GM19043 (cell line): Measurements from ENCODE around the gene BCL2L2.
"Not testable (repeated sequence)": the region's sequence is repeated elsewhere in the genome, so short reads cannot be mapped to it uniquely, and the experiment has no call there.

Experiments
- ATAC-seq: cut with Tn5 transposase; IDR thresholded peaks from one replicate; pipeline ENCODE4 v1.9.1; 2021; ENCODE audit warnings: low read depth; ENCODE audit not compliant: unreplicated experiment

Gene BCL2L2, protein sequence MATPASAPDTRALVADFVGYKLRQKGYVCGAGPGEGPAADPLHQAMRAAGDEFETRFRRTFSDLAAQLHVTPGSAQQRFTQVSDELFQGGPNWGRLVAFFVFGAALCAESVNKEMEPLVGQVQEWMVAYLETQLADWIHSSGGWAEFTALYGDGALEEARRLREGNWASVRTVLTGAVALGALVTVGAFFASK

DNA sequence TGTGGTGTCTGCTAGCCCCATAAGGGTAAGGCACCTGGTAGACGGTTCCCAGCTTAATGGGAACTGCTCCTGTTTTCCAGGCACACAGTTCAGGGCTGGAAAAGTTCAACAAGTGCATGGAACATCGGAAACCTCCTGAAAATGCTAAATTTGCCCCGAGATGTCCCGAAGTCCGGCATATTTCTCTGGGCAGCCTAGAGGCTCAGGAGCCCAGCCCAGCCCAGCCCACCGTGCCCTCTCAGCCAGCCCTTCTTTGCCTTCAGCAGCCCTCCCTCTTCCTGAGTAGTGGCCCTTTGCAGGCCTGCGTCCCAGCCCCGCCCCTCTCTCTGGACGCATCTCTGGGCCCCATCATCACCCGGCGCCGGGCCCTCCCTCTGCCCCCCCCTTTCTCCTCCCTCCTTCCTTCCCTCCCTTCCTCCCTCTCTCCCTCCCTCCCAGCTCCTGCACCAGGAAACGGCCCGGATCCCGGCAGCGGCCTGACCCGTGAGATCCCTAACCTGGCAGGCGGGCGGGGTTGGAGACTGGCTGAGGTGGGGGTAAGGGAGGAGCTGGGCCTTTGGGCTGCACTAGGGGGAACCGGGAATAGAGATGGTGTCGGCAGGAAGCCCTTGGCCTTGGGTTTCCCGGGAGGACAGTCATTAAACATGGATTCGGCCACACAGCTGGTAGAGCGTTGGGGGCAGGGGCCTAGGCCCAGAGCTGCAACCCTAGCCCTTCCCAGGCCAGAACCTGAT, at the start of gene BCL2L2:
BCL2L2 (plus strand) TSS at position 422 of the 734 bp plus-strand sequence. CDS start 935 bp downstream, outside the sequence.
- ATAC-seq: peak; percentile 24

DNA sequence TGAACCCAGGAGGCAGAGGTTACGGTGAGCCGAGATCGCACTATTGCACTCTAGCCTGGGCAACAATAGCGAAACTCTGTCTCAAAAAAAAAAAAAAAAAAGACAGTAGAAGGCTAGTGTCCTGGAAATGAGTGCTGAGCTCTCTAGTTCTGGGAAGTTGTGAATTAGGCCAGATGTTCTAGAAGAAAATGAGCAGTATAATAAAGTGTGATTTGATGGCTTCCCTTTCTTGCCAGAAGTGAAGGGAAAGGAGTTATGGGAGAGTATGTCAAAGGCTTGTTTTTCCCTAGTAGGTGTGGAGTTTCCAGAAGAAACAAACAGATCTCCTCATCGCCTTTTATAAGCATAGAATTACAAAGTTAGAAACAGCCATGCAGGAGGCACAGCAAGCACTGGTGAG, 48.4 kb upstream of the BCL2L2 start:
- no peak for ATAC-seq

DNA sequence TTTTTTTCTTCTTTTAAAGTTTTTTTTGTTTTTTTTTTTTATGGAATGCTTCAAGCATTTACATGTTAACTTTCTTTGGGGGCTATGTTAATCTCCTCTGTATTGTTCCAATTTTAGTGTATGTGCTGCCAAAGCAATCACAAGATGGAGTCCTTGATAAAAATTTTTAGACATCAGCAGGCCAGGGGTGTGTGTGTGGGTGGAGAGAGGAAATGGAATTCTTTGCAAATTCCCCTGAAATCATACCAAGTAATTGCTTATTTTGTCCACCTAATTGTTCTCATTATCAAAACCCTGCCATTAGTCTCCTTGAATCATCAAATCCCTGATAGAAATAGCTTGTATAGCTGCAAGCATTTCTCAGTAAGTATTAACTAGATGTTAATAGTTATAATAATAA, 47.2 kb upstream of the BCL2L2 start:
- ATAC-seq: no peak

DNA sequence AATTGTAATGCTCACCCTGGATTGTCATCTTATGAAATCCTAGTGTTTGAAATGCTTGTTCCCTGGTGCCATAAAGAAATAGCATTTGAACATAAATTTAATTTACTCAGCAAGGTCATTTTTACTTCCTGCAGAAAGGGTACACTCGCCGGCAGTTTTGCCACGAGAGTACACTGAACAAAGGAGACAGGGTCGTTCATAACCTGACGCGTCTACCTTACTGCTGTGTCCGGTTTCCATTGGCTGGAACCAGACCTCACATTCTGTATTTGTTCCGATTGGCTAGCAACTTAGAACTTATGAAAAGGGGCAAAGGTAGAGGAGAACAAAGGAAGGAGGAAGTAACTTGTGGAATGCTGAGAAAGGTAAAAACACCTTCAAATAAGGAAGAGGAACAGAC, 45.8 kb upstream of the BCL2L2 start:
- ATAC-seq: not testable (repeated sequence)

DNA sequence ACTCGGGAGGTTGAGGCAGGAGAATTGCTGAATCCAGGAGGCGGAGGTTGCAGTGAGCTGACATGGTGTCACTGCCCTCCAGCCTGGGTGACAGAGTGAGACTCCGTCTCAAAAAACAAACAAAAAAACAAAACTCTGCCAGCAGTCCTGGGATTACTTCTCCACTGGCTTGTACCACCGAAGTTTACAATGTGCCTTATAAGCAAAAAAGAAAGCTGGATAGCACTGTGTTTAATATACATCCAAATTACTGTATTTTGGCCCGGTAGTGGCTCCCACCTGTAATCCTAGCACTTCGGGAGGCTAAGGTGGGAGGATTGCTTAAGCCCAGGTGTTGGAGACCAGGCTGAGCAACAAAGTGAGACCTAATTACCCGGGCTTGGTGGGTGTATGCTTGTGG, 37.4 kb upstream of the BCL2L2 start:
- no peak for ATAC-seq

DNA sequence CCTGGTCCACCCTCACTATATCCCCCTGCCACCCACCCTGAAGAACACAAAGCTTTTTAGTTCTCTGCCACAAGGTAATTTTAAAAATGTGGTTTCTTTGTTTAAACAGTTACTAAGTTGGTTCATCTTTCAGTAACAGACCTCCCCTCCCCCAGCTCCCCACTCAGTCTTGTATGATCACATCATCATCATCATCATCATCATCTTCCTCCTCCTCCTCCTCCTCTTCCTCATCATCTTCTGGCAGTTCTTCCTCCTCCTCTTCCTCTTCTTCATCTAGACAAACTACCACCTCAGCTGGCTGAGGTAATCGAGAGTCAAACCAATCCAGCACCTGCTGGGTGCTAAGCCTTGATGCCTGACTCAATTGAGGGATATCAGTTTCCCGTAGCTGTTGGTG, 31.2 kb upstream of the BCL2L2 start:
- ATAC-seq: no peak

DNA sequence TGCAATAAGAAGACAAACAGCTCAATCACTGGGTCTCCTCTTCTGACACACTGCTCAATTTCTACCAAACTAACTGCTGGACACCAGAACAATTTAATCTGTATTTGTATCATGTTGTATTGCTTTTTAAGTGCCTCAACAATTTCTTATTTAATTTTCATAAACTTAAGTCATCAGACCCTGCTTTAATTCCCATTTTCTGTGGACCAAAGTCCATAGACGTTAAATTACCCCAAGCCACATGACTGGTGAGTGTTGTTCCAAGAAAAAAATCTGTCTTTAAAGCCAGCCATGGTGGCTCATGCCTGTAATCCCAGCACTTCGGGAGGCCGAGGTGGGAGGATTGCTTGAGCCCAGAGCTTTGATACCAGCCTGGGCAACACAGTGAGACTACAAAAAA, 29.4 kb upstream of the BCL2L2 start:
- ATAC-seq: no peak

DNA sequence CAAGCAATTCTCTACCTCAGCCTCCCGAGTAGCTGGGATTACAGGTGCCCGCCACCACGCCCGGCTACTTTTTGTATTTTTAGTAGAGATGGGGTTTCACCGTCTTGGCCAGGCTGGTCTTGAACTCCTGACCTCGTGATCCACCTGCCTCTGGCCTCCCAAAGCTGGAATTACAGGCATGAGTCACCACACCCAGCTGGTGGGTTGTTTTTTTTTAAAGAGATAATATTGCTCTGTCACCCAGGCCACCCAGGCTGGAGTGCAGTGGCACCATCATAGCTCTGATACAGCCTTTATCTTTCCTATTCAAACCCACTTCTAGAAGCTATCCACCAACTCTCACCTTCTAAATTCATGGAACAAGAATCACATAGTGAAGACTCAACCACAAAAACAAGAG, 28.7 kb upstream of the BCL2L2 start:
- ATAC-seq: not testable (repeated sequence)

DNA sequence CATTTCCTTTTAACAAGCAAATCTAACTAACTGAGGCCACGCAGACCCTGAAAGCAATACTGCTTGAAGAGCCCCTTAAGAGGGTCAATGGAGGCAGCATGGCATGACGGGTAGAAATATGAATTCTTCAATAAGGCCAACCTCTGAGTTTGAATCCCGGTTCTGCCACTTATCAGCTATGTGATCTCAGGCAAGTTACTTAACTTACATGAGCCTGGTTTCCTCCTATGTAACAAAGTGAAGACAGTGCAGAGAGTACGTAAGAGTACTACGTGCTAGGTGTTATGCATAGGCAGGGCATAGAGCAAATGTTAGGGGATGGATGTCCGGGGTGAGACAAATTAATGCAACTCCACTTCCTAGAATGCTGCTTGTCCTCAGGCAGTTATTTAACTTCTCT, 25.4 kb upstream of the BCL2L2 start:
- ATAC-seq: no peak

DNA sequence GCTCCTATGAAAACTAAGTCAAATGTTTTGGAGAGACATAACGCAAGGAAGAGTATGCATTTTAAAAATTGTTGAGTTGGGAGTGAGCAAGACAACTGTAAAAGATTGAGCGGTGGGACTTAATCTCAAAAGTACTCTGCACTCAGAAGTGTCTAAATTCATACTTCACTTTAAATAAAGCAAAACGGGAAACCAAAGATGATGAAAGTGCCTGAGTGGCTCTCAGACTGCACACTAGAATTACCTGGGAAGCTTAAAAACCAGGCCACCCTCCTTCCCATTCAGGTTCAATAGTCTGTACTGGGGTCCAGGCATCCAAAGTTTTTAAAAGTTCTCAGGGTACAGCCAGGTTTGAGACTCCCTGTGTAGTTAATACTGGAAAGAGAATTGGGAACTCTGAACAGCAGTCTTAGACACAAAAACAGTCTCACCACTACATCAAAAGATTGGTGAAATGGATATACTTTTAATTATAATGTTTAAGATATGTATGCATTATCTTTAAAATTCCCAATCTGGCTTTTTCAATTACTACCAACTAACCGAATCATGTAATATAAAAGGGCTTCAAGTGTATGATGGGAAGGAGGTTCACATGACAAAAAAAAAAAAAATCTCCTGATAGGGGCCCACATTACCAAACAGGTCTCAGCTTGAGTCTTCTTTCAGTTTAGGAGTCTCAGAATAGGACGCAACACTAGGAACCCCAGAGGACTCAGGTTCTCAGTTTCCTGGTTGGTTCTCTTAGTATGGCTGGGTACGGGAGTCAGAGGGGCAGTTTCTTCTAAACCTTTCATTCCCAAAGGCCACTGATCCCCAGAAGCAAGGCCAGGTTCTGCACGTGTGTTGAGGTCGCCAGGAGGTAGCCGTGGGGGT, 21.7 kb upstream of the BCL2L2 start:
- no peak for ATAC-seq

DNA sequence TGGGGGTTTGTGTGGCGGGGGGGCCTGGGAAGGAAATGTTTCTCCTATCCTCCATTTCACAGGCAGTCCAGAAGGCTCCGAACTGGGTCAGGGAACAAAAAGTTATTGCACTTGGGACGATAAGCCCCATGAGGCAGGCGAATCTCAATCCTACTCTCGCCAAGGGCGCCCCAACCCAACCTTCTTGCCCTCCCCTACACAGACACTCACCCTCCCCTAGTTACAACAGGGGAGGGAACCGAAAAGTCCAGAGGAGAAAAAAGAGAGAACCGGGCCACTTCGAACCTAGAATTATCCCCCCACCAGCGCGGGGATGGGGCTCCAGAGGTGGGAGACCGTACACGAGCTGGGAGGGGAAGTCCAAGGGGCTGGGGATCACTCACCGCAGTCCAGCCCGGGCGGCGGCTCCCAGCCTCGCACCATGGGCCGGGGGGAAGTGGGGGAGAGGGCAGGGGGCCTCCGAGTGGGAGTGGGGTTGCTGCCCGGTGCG, 21.1 kb upstream of the BCL2L2 start:
- peak; percentile 6 for ATAC-seq

DNA sequence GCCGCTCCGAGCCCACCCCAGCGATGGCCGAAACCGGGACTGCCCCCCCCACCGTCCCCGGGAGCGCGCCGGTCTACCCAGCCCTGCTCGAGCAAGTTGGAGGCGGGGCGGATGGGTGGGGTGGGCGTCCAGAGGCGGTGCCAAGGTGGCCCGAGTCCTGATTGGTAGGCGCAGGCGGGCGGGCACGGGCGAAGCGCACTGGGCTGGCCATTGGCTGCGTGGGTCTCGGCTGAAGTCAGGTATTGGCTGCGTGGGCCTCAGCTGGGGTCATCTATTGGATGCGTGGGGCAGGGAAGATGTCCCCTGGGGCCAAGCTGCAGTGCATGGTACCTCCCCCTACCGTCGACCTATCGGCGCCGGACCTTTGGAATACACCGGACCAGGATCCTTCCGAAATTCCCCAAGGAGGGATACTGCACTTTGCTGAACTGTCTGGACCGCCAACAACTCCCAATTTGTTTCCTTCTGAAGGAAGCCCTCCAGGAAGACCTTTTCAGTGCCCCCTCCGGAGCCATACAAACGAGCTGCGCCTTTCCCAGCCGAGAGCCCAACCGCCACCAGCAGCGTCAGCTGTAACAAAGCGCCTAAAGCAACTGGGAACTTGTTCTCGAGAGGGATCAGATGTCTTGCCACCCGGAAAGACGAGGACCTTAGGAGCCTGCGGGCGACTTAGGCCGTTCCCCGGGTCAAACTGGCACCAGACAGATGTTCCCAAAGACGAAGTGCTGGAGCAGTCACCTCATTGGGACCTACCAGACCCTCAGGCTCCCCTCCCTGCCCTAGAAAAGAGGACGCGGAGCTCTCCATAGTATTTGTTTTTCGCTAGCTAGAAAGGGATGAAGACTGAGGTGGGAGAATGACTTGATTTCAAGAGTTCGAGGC, 20.4 kb upstream of the BCL2L2 start, which contains the start of gene HOMEZ:
HOMEZ (minus strand) TSS at position 113 of the 882 bp plus-strand sequence. CDS start 180 bp downstream, outside the sequence.
- peak; percentile 98 for ATAC-seq

DNA sequence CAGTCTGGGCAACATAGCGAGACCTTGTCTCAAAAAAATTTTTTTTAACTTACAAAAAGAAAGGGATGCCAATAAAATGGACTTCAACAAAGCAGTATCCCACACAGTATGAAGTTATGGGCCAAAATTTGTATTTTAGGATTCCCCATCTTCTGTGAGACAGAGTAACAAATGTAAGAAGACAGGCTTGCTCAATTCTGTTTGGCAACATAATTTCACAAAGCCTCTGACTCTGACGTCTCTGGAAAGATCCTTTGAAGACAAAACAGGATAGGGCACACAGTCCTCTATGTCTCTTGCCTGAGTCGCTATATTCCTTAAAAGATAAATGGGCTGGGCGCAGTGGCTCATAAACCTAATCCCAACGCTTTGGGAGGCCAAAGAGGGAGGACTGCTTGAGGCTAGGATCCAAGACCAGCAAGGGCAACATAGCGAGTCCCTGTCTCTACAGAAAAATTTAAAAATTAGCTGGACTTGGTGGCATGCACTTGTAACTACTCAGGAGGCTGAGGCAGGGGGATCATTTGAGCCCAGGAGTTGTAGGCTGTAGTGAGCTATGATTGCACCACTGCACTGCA, 19.6 kb upstream of the BCL2L2 start:
- ATAC-seq: no peak

DNA sequence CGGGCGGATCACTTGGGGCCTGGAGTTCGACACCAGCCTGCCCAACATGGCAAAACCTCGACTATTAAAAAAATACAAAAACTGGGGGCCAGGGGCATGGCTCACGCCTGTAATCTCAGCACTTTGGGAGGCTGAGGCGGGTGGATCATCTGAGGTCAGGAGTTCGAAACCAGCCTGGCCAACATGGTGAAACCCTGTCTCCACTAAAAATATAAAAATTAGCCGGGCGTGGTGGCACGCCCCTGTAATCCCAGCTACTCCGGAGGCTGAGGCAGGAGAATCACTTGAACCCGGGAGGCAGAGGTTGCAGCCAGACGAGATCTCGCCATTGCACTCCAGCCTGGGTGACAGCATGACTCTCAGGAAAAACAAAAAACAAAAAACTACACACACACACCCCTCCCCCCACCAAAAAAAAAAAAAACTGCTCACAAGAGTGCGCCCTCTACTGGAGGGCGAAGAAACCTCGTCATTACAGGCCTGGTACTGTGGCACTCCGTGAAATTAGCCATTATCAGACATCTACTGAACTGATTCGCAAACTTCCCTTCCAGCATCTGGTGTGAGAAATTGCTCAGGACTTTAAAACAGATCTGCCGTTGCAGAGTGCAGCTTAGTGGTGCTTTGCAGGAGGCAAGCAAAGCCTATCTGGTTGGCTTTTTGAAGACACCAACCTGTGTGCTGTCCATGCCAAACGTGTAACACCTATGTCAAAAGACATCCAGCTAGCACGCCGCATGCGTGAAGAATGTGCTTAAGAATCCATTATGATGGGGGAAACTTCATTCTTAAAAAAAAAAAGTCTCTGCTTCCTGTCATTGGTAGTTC, 11.7 kb upstream of the BCL2L2 start:
- no peak for ATAC-seq

DNA sequence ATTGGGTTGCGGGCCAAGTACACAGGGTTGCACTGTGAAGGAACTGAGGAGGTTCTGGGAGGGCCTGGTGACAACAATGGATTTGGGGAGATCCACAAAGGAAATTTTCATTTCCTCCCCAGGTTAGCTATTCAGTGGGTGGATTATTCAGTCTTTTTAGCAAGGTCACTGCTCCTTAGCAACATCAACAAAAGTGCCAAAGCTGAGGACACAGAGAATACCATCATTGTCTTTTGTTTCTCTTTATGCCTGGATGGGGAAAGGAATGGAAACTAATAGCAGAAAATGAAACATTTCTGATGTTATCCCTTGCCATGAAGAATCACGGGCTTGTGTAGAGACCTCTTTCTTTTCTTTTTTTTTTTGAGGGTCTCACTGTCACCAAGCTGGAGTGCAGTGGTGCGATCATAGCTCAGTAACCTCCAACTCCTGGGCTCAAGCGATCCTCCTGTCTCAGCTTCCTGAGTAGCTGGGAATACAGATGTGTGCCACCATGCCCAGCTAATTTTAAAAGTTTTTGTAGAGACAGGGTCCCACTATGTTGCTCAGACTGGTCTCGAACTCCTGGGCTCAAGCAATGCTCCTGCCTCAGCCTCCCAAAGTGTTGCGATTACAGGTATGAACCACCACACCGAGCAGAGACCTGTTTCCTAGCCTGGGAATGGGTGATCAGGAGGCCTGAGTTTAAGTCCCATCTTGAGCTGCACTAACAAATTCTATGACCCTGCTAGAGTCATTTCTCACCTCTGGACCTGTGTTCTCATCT, 10.4 kb upstream of the BCL2L2 start:
- ATAC-seq: no peak

DNA sequence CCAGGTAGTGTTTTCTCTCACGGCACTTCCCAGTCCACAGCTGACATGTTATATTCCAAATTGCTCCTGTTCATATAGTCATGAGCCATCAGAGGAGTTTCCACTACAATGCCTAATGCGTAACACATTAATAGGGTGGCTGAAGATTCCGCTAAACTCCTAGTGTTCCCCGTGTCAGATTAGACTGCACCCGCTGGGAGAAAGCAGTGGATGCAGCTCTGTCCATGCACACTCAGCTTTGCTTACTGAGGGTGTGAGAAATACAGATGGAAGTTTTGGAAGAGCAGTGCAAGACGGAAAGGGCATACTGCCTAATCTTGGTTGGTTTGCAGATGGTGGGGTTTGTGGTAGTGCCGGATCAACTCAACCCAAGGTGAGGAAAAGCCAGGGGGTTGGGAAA, 9.5 kb upstream of the BCL2L2 start:
- no peak for ATAC-seq

DNA sequence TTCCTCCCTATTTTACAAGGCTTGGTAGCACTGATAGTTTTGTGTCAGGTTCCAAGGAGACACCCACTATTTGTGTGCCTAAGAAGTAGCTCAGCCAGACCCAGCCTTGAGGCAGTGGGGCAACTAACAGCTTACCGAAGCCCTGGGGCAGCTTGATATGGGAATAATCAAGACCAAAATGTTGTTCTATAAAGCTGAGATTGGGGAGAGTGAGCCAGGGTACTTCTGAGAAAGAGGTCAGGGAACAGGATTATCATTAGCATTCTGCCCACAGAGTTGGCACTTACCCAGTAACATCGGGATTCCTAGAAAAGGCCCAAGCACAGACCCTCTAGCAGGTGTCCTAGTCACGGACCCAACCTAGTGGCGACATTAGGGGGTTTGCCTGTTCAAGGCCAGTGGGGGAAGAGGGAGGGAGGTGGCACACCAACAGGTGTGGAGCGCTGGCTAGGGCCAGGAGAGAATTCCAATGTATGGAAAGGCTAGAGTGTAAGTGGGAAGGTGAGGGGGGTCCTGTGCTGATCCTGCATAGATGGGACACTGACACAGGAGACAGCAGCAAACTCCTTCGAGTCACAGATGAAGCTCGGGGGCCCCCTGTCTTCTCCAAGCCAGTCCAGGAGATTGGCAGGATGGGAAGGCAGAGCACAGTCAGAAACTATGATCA, 8.9 kb upstream of the BCL2L2 start:
- no peak for ATAC-seq
